Adrenal gland (tissue), 12 donors: Measurements from ENCODE around the gene BCLAF3. TPM values are rescaled to one million over a fixed set of nuclear protein-coding genes. Genes with fewer than 3 reads are reported as not detected.

Experiments
- DNase-seq, 7 donors: peaks; one replicate each; pipeline ENCODE4 v3.0.0-alpha.2; 2019 to 2020
- H3K27ac ChIP-seq, 5 donors: fragments of 200-600 bp; sonication (generic) in 4 of 5; 1 replicate in 3 of 5; 2 replicates in 2 of 5; pipeline versions ENCODE4 v1.5.1 to v1.8.0; 2016 to 2020; ENCODE audit warnings: mild to moderate bottlenecking in 1 of 5
- H3K27me3 ChIP-seq: fragments of 200-600 bp; 2 replicates; pipeline ENCODE4 v1.8.0; 2021
- H3K36me3 ChIP-seq, 2 donors: fragments of 200-600 bp; replicated peaks in 1 of 2; 1 replicate in 1 of 2; 2 replicates in 1 of 2; pipeline versions ENCODE4 v1.5.1 to v1.8.0; 2018 to 2022
- H3K4me1 ChIP-seq, 2 donors: fragments of 200-600 bp; replicated peaks in 1 of 2; 1 replicate in 1 of 2; 2 replicates in 1 of 2; pipeline versions ENCODE4 v1.5.1 to v1.8.0; 2018 to 2021
- H3K4me3 ChIP-seq, 4 donors: fragments of 200-600 bp; sonication (generic) in 3 of 4; one replicate each; pipeline ENCODE4 v1.5.1; 2016 to 2018
- H3K9me3 ChIP-seq, 3 donors: fragments of 200-600 bp; sonication (generic) in 1 of 3; replicated peaks in 1 of 3; 1 replicate in 2 of 3; 2 replicates in 1 of 3; pipeline versions ENCODE4 v1.5.1 to v1.8.0; 2016 to 2021
- CTCF ChIP-seq, 6 experiments: fragments of 450-650 bp in 4 of 6; fragments of 200-600 bp in 2 of 6; sonication (generic) in 1 of 6; IDR thresholded peaks; 1 replicate in 5 of 6; 2 replicates in 1 of 6; pipeline versions ENCODE4 v1.5.1 to v1.8.0; 2016 to 2021; ENCODE audit warnings: antibody characterized with exemption in 6 of 6, mild to moderate bottlenecking in 2 of 6, moderate library complexity in 1 of 6
- POLR2A ChIP-seq, 2 donors: fragments of 450-650 bp; IDR thresholded peaks; one replicate each; pipeline ENCODE4 v1.6.1; 2017; ENCODE audit warnings: antibody characterized with exemption in 2 of 2, mild to moderate bottlenecking in 2 of 2, moderate library complexity in 1 of 2
- WGBS, 4 donors: extraction: QIAGEN DNeasy Blood & Tissue Kit in 2 of 4; methylation state at CpG; one replicate each; pipeline versions ENCODE4 v1.1.5 to v1.1.7; 2013 to 2017; 5-methylcytosine and 5-hydroxymethylcytosine counted together
- intact Hi-C, 2 donors: fragments of 100-400 bp; cut with DNase I; formaldehyde crosslinking; loops; one replicate each; pipeline versions ENCODE4 v1.14.1 to v1.15.0; 2022 to 2023
- polyA plus RNA-seq, 3 donors: library from polyadenylated mRNA; stranded (reverse); fragments of 200-250 nt in 2 of 3; fragments of 350-450 nt in 1 of 3; fragmentation: Illumina TruSeq in 1 of 3; extraction: RNeasy Lipid Tissue Mini Kit (QIAGEN cat#74804) in 1 of 3; gene quantifications; one replicate each; pipeline ENCODE4 v1.2.3, GENCODE V29; 2013 to 2014
- total RNA-seq, 9 donors: library from RNA; depleted of rRNA in 4 of 9; stranded (reverse); fragments of >200 nt in 4 of 9; fragments of 120-200 nt in 1 of 9; fragmentation: NEBNext Ultra II Directional in 1 of 9; extraction: Animal tissue kit (Norgen Biotek cat#: 25700) in 1 of 9; gene quantifications; one replicate each; pipeline versions ENCODE4 v1.1.0 to v1.2.4, GENCODE V29; 2013 to 2023
- donor health status: healthy with polysubstance abuse.
- donor health status: Bipolar disorder and iron deficiency.
- donor health status: DM: yes; HTN: yes; CAD: no.
- donor health status: DM: no; HTN: no; CAD: no.
- donor health status: DM: no; HTN: no; CAD: no.
- donor health status: DM: yes; HTN: yes; CAD: no.

BCLAF3 gene
- total and polyA plus RNA-seq, 12 donors = 1.4 to 9.1 (median 5.4) TPM

- no peaks in the 10 kb centered on the region for H3K36me3 ChIP-seq
- TF ChIP-seq CTCF (IDR thresholded peaks at IDR 0.05) (no peak), POLR2A (IDR thresholded peaks at IDR 0.05) (no peak)
- H3K27me3 ChIP-seq = no peaks in the 10 kb centered on the region
- no peaks in the 10 kb centered on the region for H3K9me3 ChIP-seq
- intact Hi-C loops = no loop called here
- no peak for DNase-seq
- no peaks in the 10 kb centered on the region for H3K4me1 ChIP-seq
- H3K4me3 ChIP-seq = no peak overlapping the region
- H3K27ac ChIP-seq = no peak overlapping the region
Observed at GRCh38 chrX:19956306-19956705, 34.6 kb downstream of the BCLAF3 start.

GRCh38 chrX:19955306-19955705, 35.6 kb downstream of the BCLAF3 start:
- intact Hi-C loops = no loop called here
- 64 to 95% (median 81%) methylated on average over 2 of the region's 2 CpGs for WGBS, 4 donors
- Histone ChIP-seq H3K27ac (no peak overlapping the region), H3K27me3 (no peaks in the 10 kb centered on the region), H3K4me1 (no peaks in the 10 kb centered on the region), H3K4me3 (no peak overlapping the region), H3K36me3 (no peaks in the 10 kb centered on the region), H3K9me3 (no peaks in the 10 kb centered on the region)
- DNase-seq = no peak
- TF ChIP-seq CTCF (IDR thresholded peaks at IDR 0.05) (no peak), POLR2A (IDR thresholded peaks at IDR 0.05) (no peak)

GRCh38 chrX:19954335-19955096, 36.3 kb downstream of the BCLAF3 start:
- H3K4me1 ChIP-seq = no peaks in the 10 kb centered on the region
- 72 to 90% (median 76%) methylated on average over 2 of the region's 2 CpGs for WGBS, 4 donors
- no peak overlapping the region for H3K27ac ChIP-seq
- TF ChIP-seq CTCF (IDR thresholded peaks at IDR 0.05) = no peak
- no peak overlapping the region for H3K4me3 ChIP-seq
- no peaks in the 10 kb centered on the region for H3K36me3 ChIP-seq
- no peaks in the 10 kb centered on the region for H3K27me3 ChIP-seq
- H3K9me3 ChIP-seq = no peaks in the 10 kb centered on the region
- intact Hi-C loops = no loop called here
- DNase-seq = no peak

GRCh38 chrX:19953145-19953544, 37.7 kb downstream of the BCLAF3 start:
- H3K27ac ChIP-seq = no peak overlapping the region
- H3K36me3 ChIP-seq = no peaks in the 10 kb centered on the region
- no peaks in the 10 kb centered on the region for H3K27me3 ChIP-seq
- DNase-seq = no peak
- H3K4me3 ChIP-seq = no peak overlapping the region
- intact Hi-C loops = no loop called here
- WGBS, 4 donors = 78 to 91% (median 84%) methylated on average over 3 of the region's 3 CpGs
- no peaks in the 10 kb centered on the region for H3K4me1 ChIP-seq
- no peaks in the 10 kb centered on the region for H3K9me3 ChIP-seq
- TF ChIP-seq POLR2A (IDR thresholded peaks at IDR 0.05) (no peak), CTCF (IDR thresholded peaks at IDR 0.05) (no peak)
